Stimulated activated naive CD8-positive, alpha-beta T cell treated with anti-CD3 and anti-CD28 coated beads, Interleukin-15, amount 100 ng/mL, for 72 hours (primary cell): ENCODE data around the gene PBX3.

Experiments
- ATAC-seq: fragments of 150-1000 bp; cut with Tn5 transposase; 2 replicates; pipeline ENCODE4 v1.10.0; 2021; ENCODE audit warnings: mild to moderate bottlenecking, moderate library complexity
- DNase-seq, 2 donors: peaks; one replicate each; pipeline ENCODE4 v3.0.0; 2021 to 2022
- H3K27ac Mint-ChIP-seq, 2 donors: one replicate each; pipeline ENCODE4 v1.8.0; 2022; ENCODE audit warnings: mild to moderate bottlenecking in 2 of 2, mixed read lengths in 2 of 2, moderate library complexity in 2 of 2
- H3K27me3 Mint-ChIP-seq: one replicate; pipeline ENCODE4 v1.8.0; 2022; ENCODE audit warnings: mixed read lengths
- H3K4me1 Mint-ChIP-seq: one replicate; pipeline ENCODE4 v1.8.0; 2022; ENCODE audit warnings: mild to moderate bottlenecking, mixed read lengths
- H3K4me3 Mint-ChIP-seq, 2 donors: one replicate each; pipeline ENCODE4 v1.8.0; 2022; ENCODE audit warnings: mild to moderate bottlenecking in 2 of 2, mixed read lengths in 2 of 2, moderate library complexity in 1 of 2
- H3K9me3 Mint-ChIP-seq, 2 donors: one replicate each; pipeline ENCODE4 v1.8.0; 2022; ENCODE audit warnings: mixed read lengths in 2 of 2

Gene PBX3

GRCh38 chr9:125906144-125906543, 159.0 kb downstream of the PBX3 start:
- no peak for DNase-seq
- peaks cover 7% of the 10 kb centered on the region for H3K27me3 Mint-ChIP-seq
- no peak for ATAC-seq
- no peaks in the 10 kb centered on the region for H3K4me1 Mint-ChIP-seq
- H3K27ac Mint-ChIP-seq = no peak overlapping the region
- no peak overlapping the region for H3K4me3 Mint-ChIP-seq
- H3K9me3 Mint-ChIP-seq = no peaks in the 10 kb centered on the region

GRCh38 chr9:125906893-125907292, 159.7 kb downstream of the PBX3 start:
- Mint-ChIP-seq H3K27me3 (peaks cover 7% of the 10 kb centered on the region), H3K4me3 (no peak overlapping the region)

GRCh38 chr9:125908136-125908535, 161.0 kb downstream of the PBX3 start:
- ATAC-seq (no peak), DNase-seq (no peak)
- Mint-ChIP-seq H3K9me3 (no peaks in the 10 kb centered on the region), H3K4me1 (no peaks in the 10 kb centered on the region), H3K27me3 (peaks cover 7% of the 10 kb centered on the region), H3K4me3 (no peak overlapping the region), H3K27ac (no peak overlapping the region)

More at GRCh38 chr9:125906893-125907292, 159.7 kb downstream of the PBX3 start:
- H3K9me3 Mint-ChIP-seq = no peaks in the 10 kb centered on the region
- no peak overlapping the region for H3K27ac Mint-ChIP-seq
- DNase-seq (no peak), ATAC-seq (no peak)
- H3K4me1 Mint-ChIP-seq = no peaks in the 10 kb centered on the region

- no peak for ATAC-seq
- no peaks in the 10 kb centered on the region for H3K9me3 Mint-ChIP-seq
Observed at GRCh38 chr9:125908966-125909365, 161.8 kb downstream of the PBX3 start.

GRCh38 chr9:125909459-125909858, 162.3 kb downstream of the PBX3 start:
- H3K27ac Mint-ChIP-seq = no peak overlapping the region
- H3K4me3 Mint-ChIP-seq = no peak overlapping the region
- no peaks in the 10 kb centered on the region for H3K9me3 Mint-ChIP-seq
- peaks cover 2% of the 10 kb centered on the region for H3K27me3 Mint-ChIP-seq
- ATAC-seq = no peak
- DNase-seq = no peak
- no peaks in the 10 kb centered on the region for H3K4me1 Mint-ChIP-seq

More at GRCh38 chr9:125908966-125909365, 161.8 kb downstream of the PBX3 start:
- Mint-ChIP-seq H3K4me3 (no peak overlapping the region), H3K27ac (no peak overlapping the region), H3K27me3 (peaks cover 7% of the 10 kb centered on the region), H3K4me1 (no peaks in the 10 kb centered on the region)
- no peak for DNase-seq

GRCh38 chr9:125910286-125910685, 163.1 kb downstream of the PBX3 start:
- Mint-ChIP-seq H3K4me1 (no peaks in the 10 kb centered on the region), H3K9me3 (no peaks in the 10 kb centered on the region), H3K27ac (no peak overlapping the region), H3K27me3 (no peaks in the 10 kb centered on the region), H3K4me3 (no peak overlapping the region)
- no peak for ATAC-seq
- no peak for DNase-seq

- no peaks in the 10 kb centered on the region for H3K27me3 Mint-ChIP-seq
- ATAC-seq (no peak), DNase-seq (no peak)
- no peaks in the 10 kb centered on the region for H3K4me1 Mint-ChIP-seq
- H3K4me3 Mint-ChIP-seq = no peak overlapping the region
- H3K9me3 Mint-ChIP-seq = no peaks in the 10 kb centered on the region
- H3K27ac Mint-ChIP-seq = no peak overlapping the region
Observed at GRCh38 chr9:125911861-125912644, 164.9 kb downstream of the PBX3 start.

GRCh38 chr9:125912667-125913066, 165.5 kb downstream of the PBX3 start:
- no peaks in the 10 kb centered on the region for H3K27me3 Mint-ChIP-seq
- H3K4me1 Mint-ChIP-seq = no peaks in the 10 kb centered on the region
- DNase-seq (no peak), ATAC-seq (no peak)
- no peak overlapping the region for H3K4me3 Mint-ChIP-seq
- H3K9me3 Mint-ChIP-seq = no peaks in the 10 kb centered on the region
- no peak overlapping the region for H3K27ac Mint-ChIP-seq

GRCh38 chr9:125913551-125913950, 166.4 kb downstream of the PBX3 start:
- DNase-seq = no peak
- Mint-ChIP-seq H3K4me3 (no peak overlapping the region), H3K27me3 (no peaks in the 10 kb centered on the region), H3K27ac (no peak overlapping the region), H3K4me1 (no peaks in the 10 kb centered on the region), H3K9me3 (no peaks in the 10 kb centered on the region)
- ATAC-seq = no peak

- Mint-ChIP-seq H3K4me1 (no peaks in the 10 kb centered on the region), H3K27ac (no peak overlapping the region)
- ATAC-seq = no peak
Observed at GRCh38 chr9:125914411-125914810, 167.2 kb downstream of the PBX3 start.

GRCh38 chr9:125915606-125916005, 168.4 kb downstream of the PBX3 start:
- H3K4me3 Mint-ChIP-seq = no peak overlapping the region
- no peaks in the 10 kb centered on the region for H3K9me3 Mint-ChIP-seq
- H3K4me1 Mint-ChIP-seq = no peaks in the 10 kb centered on the region
- no peak overlapping the region for H3K27ac Mint-ChIP-seq
- ATAC-seq (no peak), DNase-seq (no peak)
- no peaks in the 10 kb centered on the region for H3K27me3 Mint-ChIP-seq

More at GRCh38 chr9:125914411-125914810, 167.2 kb downstream of the PBX3 start:
- Mint-ChIP-seq H3K4me3 (no peak overlapping the region), H3K27me3 (no peaks in the 10 kb centered on the region), H3K9me3 (no peaks in the 10 kb centered on the region)
- no peak for DNase-seq

- Mint-ChIP-seq H3K4me3 (no peak overlapping the region), H3K27ac (no peak overlapping the region), H3K4me1 (no peaks in the 10 kb centered on the region), H3K27me3 (no peaks in the 10 kb centered on the region), H3K9me3 (no peaks in the 10 kb centered on the region)
- ATAC-seq = no peak
- no peak for DNase-seq
Observed at GRCh38 chr9:125919565-125919964, 172.4 kb downstream of the PBX3 start.

GRCh38 chr9:125920402-125920801, 173.2 kb downstream of the PBX3 start:
- H3K27me3 Mint-ChIP-seq = no peaks in the 10 kb centered on the region
- ATAC-seq = no peak
- H3K4me1 Mint-ChIP-seq = no peaks in the 10 kb centered on the region
- H3K4me3 Mint-ChIP-seq = no peak overlapping the region
- DNase-seq = no peak
- no peak overlapping the region for H3K27ac Mint-ChIP-seq
- no peaks in the 10 kb centered on the region for H3K9me3 Mint-ChIP-seq

- DNase-seq (no peak), ATAC-seq (no peak)
- H3K4me3 Mint-ChIP-seq = no peak overlapping the region
- H3K27ac Mint-ChIP-seq = no peak overlapping the region
- H3K9me3 Mint-ChIP-seq = no peaks in the 10 kb centered on the region
- H3K4me1 Mint-ChIP-seq = no peaks in the 10 kb centered on the region
- no peaks in the 10 kb centered on the region for H3K27me3 Mint-ChIP-seq
Observed at GRCh38 chr9:125922854-125923253, 175.7 kb downstream of the PBX3 start.

- DNase-seq (no peak), ATAC-seq (no peak)
- Mint-ChIP-seq H3K27me3 (no peaks in the 10 kb centered on the region), H3K4me3 (no peak overlapping the region), H3K9me3 (no peaks in the 10 kb centered on the region), H3K4me1 (no peaks in the 10 kb centered on the region), H3K27ac (no peak overlapping the region)
Observed at GRCh38 chr9:125924351-125924750, 177.2 kb downstream of the PBX3 start.

- Mint-ChIP-seq H3K9me3 (no peaks in the 10 kb centered on the region), H3K27me3 (no peaks in the 10 kb centered on the region), H3K4me3 (no peak overlapping the region), H3K27ac (no peak overlapping the region), H3K4me1 (no peaks in the 10 kb centered on the region)
- DNase-seq (no peak), ATAC-seq (no peak)
Observed at GRCh38 chr9:125926936-125927335, 179.8 kb downstream of the PBX3 start.

GRCh38 chr9:125929846-125930245, 182.7 kb downstream of the PBX3 start:
- Mint-ChIP-seq H3K27me3 (no peaks in the 10 kb centered on the region), H3K4me1 (no peaks in the 10 kb centered on the region), H3K27ac (no peak overlapping the region), H3K9me3 (no peaks in the 10 kb centered on the region), H3K4me3 (no peak overlapping the region)
- DNase-seq (no peak), ATAC-seq (no peak)
